ENCODE measurements around the gene MINDY4.

Gene MINDY4

DNA sequence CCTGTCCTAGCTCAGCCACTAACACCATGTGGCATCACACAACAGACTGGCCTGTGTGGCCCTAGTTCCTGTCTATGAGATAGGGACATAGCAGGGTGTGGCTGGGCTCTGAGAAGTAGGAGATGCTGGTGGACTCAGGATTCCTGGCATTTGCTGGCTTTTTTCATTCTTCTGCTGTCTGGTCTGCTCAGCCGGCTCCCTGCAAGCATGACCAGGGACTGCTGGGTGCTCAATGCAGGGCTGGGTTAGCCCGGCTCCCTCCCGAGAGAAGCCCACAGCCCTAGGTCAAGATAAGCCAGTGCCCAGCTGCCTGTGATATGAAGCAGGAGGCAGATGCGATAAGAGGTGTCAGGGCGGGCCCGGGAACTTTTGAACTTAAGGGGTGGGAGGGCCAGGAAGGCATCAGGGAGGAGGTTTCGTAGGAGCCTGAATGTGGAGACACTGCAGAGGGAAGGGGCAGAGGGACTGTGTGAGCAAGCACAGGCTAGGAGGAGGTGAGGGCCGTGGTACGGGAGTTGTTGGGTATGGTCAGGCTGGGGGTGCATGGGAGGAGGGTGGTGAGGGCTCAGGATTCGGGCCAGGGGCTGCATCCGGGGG lies 143.9 kb downstream of the MINDY4 start:
- DNase-seq (ENCODE audit: low read depth, low spot score) = no peak

DNA sequence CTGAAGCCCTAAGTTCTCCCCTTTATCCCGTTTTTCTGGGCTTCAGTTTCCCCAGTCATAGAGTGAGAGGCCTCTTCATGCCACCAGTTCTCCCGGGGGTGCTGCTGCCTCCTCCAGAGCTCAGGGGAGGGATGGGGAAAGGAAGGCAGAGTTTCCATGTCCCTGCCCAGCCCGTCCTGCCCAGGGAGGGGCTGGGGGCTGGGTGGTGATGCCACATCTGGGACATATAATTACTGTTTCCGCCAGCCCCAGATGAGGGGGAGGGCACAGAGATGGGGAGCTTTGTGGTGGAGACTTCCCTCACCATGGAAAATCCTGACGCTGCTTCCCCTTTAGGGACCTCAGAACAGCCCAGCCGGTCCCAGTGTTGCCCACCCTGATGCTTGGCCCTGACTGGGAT lies 144.5 kb downstream of the MINDY4 start:
- DNase-seq (ENCODE audit: low read depth, low spot score) = no peak

DNA sequence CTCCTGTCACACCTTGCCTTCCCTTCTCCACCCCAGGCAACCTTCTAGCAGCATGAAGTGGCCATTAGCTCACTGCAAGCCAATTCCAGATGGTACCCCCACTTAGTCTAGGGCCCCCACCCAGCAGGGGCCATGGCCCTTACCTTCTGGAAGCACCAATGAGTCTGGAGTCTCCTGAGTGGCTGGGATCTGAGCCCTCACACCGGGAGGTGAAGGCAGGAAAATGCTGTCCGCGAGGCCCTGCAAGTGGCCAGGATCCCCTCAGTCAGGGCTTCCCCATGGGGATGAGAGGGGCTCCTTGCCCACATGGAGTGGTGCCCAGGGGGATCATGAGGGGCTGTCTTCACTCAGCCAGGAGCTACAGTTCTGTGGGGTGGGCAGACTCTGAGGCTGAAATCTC lies 145.0 kb downstream of the MINDY4 start:
- DNase-seq (ENCODE audit: low read depth, low spot score) = no peak

GRCh38 chr7:30916767-30917166 lies 145.6 kb downstream of the MINDY4 start:
- no peak for DNase-seq (ENCODE audit: low read depth, low spot score)

DNA sequence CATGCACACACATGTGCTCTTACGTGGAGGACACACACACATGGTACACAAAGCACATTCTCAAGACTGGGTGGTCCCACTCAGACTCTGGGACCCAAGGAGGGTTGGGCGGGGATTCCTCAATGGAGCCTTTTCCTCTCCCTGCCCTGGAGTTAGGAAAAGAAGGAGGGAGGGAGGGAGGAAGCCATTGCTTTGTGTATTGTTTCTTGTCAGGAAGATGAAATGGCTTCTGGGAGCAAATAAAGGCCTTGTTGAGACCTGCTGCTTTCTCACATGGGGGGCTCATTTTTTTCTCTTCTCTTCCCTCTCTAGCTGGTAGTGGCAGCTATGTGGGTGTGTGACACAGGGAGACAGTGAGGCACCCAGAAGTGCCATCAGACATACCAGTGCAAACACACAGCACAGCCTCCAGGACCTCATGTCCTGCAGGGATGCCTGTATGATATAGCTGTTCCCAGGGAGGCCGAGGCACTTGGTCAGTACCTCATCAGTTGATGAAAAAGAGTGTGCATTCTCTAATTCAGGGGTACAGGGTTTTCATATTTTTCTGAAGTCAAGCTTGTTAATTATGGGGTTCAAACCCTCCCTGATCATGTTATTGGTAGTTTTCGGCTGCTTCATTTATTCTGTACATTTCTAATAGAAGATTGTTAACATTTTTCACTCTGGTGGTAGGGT lies 146.1 kb downstream of the MINDY4 start:
- no peak for DNase-seq (ENCODE audit: low read depth, low spot score)

DNA sequence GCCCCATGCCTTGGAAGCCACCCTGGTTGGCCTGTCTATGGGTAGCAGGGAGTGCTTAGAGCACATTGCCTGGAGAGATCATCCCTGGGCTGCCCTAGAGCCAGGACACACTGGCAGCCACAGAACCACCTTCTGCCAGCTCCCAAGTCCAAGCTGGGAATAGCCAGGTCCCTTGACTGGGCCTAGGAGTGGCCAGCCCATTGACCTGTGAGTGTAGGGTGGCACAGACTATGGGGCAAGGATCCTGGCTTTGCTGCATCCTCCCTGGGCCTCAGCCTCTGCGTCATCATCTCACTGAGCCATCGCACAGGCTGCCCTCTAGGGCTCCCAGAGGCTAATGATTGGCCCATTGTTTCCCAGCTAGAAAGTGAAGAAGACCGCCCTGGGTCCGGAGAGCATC lies 147.5 kb downstream of the MINDY4 start:
- DNase-seq (ENCODE audit: low read depth, low spot score) = no peak

GRCh38 chr7:30920021-30920583 lies 148.9 kb downstream of the MINDY4 start:
- DNase-seq (ENCODE audit: low read depth, low spot score) = no peak

- DNase-seq (ENCODE audit: low read depth, low spot score) = no peak
Observed at GRCh38 chr7:30920584-30921539, 149.6 kb downstream of the MINDY4 start.

- no peak for DNase-seq (ENCODE audit: low read depth, low spot score)
Observed at GRCh38 chr7:30921540-30922401, 150.6 kb downstream of the MINDY4 start.

GRCh38 chr7:30922596-30922995 lies 151.4 kb downstream of the MINDY4 start:
- DNase-seq (ENCODE audit: low read depth, low spot score) = no peak

- no peak for DNase-seq (ENCODE audit: low read depth, low spot score)
Observed at GRCh38 chr7:30923009-30923773, 152.0 kb downstream of the MINDY4 start.

GRCh38 chr7:30923774-30924413 lies 152.7 kb downstream of the MINDY4 start:
- DNase-seq (ENCODE audit: low read depth, low spot score) = no peak

- DNase-seq (ENCODE audit: low read depth, low spot score) = no peak
Observed at GRCh38 chr7:30924624-30925023, 153.4 kb downstream of the MINDY4 start.

- no peak for DNase-seq (ENCODE audit: low read depth, low spot score)
Observed at GRCh38 chr7:30925117-30925516, 153.9 kb downstream of the MINDY4 start.

- no peak for DNase-seq (ENCODE audit: low read depth, low spot score)
Observed at GRCh38 chr7:30925913-30926312, 154.7 kb downstream of the MINDY4 start.

DNA sequence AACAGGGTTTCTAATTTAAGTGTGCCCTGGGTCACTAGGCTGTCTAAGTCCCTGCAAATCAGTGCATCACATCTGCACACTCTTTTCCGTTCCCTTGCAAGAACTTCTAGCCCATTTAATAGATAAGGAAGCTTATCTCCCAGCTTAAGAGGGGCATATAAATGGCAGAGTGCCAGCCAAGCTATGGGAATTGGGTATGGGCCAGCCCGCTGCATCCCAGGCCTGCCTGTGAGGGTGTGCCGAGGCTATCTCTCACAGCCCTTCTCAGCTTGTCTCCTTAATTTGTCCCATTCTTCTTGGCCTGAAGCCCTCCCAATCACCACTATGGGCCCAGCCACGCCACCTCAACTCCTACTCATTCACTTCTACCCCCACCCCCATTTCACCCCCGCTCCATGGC lies 155.1 kb downstream of the MINDY4 start:
- no peak for DNase-seq (ENCODE audit: low read depth, low spot score)

- DNase-seq (ENCODE audit: low read depth, low spot score) = no peak
Observed at GRCh38 chr7:30927040-30927439, 155.8 kb downstream of the MINDY4 start.

DNA sequence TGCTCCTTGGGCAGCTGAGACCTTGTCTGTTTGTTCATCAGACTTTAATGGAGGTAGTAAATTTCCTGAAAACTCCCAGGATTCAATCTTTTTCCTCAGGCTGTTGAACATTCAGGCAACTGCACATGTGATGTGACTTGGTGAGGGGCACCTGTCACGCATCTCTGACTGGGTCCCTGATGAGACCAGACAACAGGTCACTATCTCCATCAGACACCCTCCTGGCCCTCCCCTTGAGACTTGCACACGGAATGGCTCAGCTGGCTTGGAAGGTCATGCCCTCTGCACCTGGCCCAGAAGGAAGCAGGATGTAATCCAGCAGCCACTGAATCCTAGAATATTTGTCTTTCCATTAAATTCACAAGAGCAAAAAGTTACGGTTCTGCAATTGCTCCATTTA lies 156.3 kb downstream of the MINDY4 start:
- no peak for DNase-seq (ENCODE audit: low read depth, low spot score)

- no peak for DNase-seq (ENCODE audit: low read depth, low spot score)
Observed at GRCh38 chr7:30928254-30928872, 157.1 kb downstream of the MINDY4 start.

DNA sequence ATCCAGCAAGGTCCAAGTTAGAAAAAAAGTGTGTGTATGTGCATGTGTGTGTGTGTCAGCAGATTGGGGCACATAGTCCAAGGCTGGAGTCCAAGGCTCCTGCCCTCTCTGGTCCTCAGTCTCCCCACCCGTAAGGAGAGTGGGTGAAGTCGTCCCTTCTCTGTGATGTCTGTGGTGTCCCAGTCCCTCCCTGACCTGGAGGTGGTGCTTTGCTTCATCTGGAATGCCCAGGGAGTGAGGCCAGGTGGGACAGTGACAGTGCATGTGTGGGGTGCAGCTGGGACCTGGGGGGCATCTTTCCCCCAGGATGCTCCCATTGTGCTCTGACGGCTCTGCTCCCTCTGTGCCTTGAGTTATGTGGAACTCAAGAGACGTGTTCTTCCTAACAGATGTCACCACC lies 158.5 kb downstream of the MINDY4 start:
- no peak for DNase-seq (ENCODE audit: low read depth, low spot score)
